A673 (cell line): ENCODE measurements around the gene LRRC8B. TPM values are rescaled to one million over a fixed set of nuclear protein-coding genes. Genes with fewer than 3 reads are reported as not detected.

Experiments used
- BruUV-seq: library from RNA; stranded (reverse); fragments of 400-500 nt; replicated peaks from 2 replicates; lab custom pipeline; 2021; lab: Mats Ljungman, UMichigan
- CTCF ChIA-PET: fragments of 300-600 bp; sonication (Branson Sonifier 250); formaldehyde crosslinking; loops from one replicate; lab custom pipeline; 2022; ENCODE audit warnings: antibody characterized with exemption; lab: Charles Lee
- POLR2A ChIA-PET: fragments of 300-600 bp; sonication (Branson Sonifier 250); formaldehyde crosslinking; loops from one replicate; lab custom pipeline; 2022; ENCODE audit warnings: antibody characterized with exemption; ENCODE audit not compliant: low non-redundant PET; lab: Charles Lee
- DNase-seq: peaks from one replicate; pipeline ENCODE4 v3.0.0-alpha.2; 2015; ENCODE audit warnings: low spot score
- H3K27ac ChIP-seq: fragments of 200-600 bp; sonication (generic); 2 replicates; pipeline ENCODE4 v1.5.1; 2016; ENCODE audit warnings: mixed run types, low read depth, mild to moderate bottlenecking, mixed read lengths, antibody characterized with exemption, low read length; ENCODE audit not compliant: poor library complexity, severe bottlenecking
- H3K27me3 ChIP-seq: fragments of 200-600 bp; sonication (generic); replicated peaks from 2 replicates; pipeline ENCODE4 v1.6.1; 2017; ENCODE audit warnings: mixed run types, low read depth, mild to moderate bottlenecking, mixed read lengths, antibody characterized with exemption, low read length; ENCODE audit not compliant: insufficient read depth, poor library complexity
- H3K36me3 ChIP-seq: fragments of 200-600 bp; sonication (generic); 2 replicates; pipeline ENCODE4 v1.6.1; 2016; ENCODE audit warnings: mixed run types, mild to moderate bottlenecking, mixed read lengths, antibody characterized with exemption, low read length; ENCODE audit not compliant: insufficient read depth, poor library complexity, severe bottlenecking
- H3K4me1 ChIP-seq: fragments of 200-600 bp; sonication (generic); 2 replicates; pipeline ENCODE4 v1.6.1; 2017; ENCODE audit warnings: mixed run types, mild to moderate bottlenecking, mixed read lengths, antibody characterized with exemption, low read length; ENCODE audit not compliant: insufficient read depth, poor library complexity, severe bottlenecking
- H3K4me3 ChIP-seq: fragments of 200-600 bp; sonication (generic); 2 replicates; pipeline ENCODE4 v1.5.1; 2016; ENCODE audit warnings: low read depth, mixed run types, mild to moderate bottlenecking, mixed read lengths, low read length; ENCODE audit not compliant: poor library complexity, severe bottlenecking
- H3K9me3 ChIP-seq: fragments of 200-600 bp; sonication (generic); 2 replicates; pipeline ENCODE4 v1.6.1; 2016; ENCODE audit warnings: mixed run types, low read depth, mild to moderate bottlenecking, mixed read lengths, antibody characterized with exemption, low read length; ENCODE audit not compliant: poor library complexity, severe bottlenecking
- EZH2 ChIP-seq: fragments of 200-600 bp; sonication (generic); IDR thresholded peaks from 2 replicates; pipeline ENCODE4 v1.6.1; 2017; ENCODE audit warnings: borderline replicate concordance, low read depth, mild to moderate bottlenecking, mixed read lengths, antibody characterized with exemption, low read length; ENCODE audit not compliant: poor library complexity, severe bottlenecking
- intact Hi-C: fragments of 100-400 bp; cut with micrococcal nuclease; formaldehyde crosslinking; loops from one replicate; pipeline ENCODE4 v1.10.0; 2022; ENCODE audit not compliant: unreplicated experiment
- total RNA-seq: library from RNA; stranded (reverse); gene quantifications from 2 replicates; pipeline ENCODE4 v1.2.3, GENCODE V29; 2021
- TF ChIP-seq, protein P1 (sequence below): fragments of 300-800, 200-600 bp; sonication (generic); conservative IDR thresholded peaks from 2 replicates; pipeline ENCODE4 v1.5.1; 2017; ENCODE audit warnings: low read depth, mild to moderate bottlenecking, antibody characterized with exemption, low read length, moderate library complexity, mixed read lengths

The LRRC8B gene
- total RNA-seq, 1 experiment from 2014 or later, result 18.9 TPM

GRCh38 chr1:89527750-89528381, 3.2 kb downstream of the LRRC8B start:
- Histone ChIP-seq H3K27ac (no peak overlapping the region), H3K36me3 (no peaks in the 10 kb centered on the region), H3K27me3 (no peaks in the 10 kb centered on the region), H3K4me1 (peaks cover 35% of the 10 kb centered on the region), H3K4me3 (no peak overlapping the region), H3K9me3 (no peaks in the 10 kb centered on the region)
- BruUV-seq, result no TSS peak
- ChIA-PET CTCF (no interaction called here), POLR2A (no interaction called here)
- TF ChIP-seq EZH2, result no peak
- TF ChIP-seq, protein P1, sequence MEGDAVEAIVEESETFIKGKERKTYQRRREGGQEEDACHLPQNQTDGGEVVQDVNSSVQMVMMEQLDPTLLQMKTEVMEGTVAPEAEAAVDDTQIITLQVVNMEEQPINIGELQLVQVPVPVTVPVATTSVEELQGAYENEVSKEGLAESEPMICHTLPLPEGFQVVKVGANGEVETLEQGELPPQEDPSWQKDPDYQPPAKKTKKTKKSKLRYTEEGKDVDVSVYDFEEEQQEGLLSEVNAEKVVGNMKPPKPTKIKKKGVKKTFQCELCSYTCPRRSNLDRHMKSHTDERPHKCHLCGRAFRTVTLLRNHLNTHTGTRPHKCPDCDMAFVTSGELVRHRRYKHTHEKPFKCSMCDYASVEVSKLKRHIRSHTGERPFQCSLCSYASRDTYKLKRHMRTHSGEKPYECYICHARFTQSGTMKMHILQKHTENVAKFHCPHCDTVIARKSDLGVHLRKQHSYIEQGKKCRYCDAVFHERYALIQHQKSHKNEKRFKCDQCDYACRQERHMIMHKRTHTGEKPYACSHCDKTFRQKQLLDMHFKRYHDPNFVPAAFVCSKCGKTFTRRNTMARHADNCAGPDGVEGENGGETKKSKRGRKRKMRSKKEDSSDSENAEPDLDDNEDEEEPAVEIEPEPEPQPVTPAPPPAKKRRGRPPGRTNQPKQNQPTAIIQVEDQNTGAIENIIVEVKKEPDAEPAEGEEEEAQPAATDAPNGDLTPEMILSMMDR, result no peak
- DNase-seq, result no peak
- intact Hi-C loops, result loop anchor here (10.0 kb wide), 1 partner anchor 467 kb away; the partner anchor contains the start of gene ZNF326

DNA sequence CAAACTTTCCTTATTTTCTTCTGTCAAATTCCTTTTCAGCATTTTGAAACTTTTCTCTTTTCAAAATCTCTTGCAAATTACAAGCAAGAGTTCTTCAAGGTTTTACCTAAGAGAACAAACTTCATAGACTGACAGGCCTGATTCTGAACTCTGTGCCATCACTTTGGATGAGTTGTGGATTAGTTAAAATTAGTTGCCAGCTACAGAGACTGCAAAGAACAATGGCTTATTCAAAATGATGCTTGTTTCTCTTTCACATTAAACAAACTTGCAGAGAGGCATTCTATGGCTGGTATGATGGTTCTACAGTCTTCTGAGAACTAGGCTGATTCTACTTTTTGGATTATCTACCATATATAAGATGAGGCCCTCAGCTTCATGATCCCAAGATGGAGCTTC, 3.8 kb downstream of the LRRC8B start:
- BruUV-seq, result no TSS peak
- Histone ChIP-seq H3K9me3 (no peaks in the 10 kb centered on the region), H3K4me3 (no peak overlapping the region), H3K27ac (no peak overlapping the region), H3K27me3 (no peaks in the 10 kb centered on the region), H3K36me3 (no peaks in the 10 kb centered on the region), H3K4me1 (peaks cover 31% of the 10 kb centered on the region)
- POLR2A ChIA-PET, result no interaction called here
- DNase-seq, result no peak
- intact Hi-C loops, result loop anchor here (10.0 kb wide), 1 partner anchor 466 kb away; the partner anchor contains the start of gene ZNF326
- TF ChIP-seq EZH2, result no peak
- TF ChIP-seq, protein P1, result no peak
- CTCF ChIA-PET, result no interaction called here

DNA sequence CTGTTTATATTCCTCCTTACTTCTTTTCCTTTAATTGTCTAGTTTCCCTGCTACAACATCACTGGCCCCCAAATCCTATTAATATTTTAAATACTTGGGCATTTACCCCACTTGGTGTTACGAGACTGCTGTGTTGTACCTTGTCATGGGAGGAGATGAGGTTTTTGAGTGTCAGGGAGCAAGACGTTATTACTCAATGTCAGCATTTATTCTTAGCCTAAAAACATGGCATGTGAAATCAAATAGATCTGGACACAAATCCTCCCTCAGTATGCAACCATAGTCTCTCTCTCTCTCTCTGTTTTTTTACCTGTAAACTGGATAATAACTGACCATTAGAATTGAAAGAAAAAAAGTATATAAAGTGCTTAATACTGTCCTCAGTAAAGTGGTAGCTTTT, 4.6 kb downstream of the LRRC8B start:
- TF ChIP-seq EZH2, result no peak
- TF ChIP-seq, protein P1, result no peak
- Histone ChIP-seq H3K4me1 (peaks cover 23% of the 10 kb centered on the region), H3K4me3 (no peak overlapping the region), H3K27me3 (no peaks in the 10 kb centered on the region), H3K27ac (no peak overlapping the region), H3K9me3 (no peaks in the 10 kb centered on the region), H3K36me3 (no peaks in the 10 kb centered on the region)
- no TSS peak for BruUV-seq
- ChIA-PET POLR2A (no interaction called here), CTCF (no interaction called here)
- DNase-seq, result no peak
- intact Hi-C loops, result loop anchor here (10.0 kb wide), 1 partner anchor 466 kb away; the partner anchor contains the start of gene ZNF326
